ENCODE measurements around the gene FARS2.

DNA sequence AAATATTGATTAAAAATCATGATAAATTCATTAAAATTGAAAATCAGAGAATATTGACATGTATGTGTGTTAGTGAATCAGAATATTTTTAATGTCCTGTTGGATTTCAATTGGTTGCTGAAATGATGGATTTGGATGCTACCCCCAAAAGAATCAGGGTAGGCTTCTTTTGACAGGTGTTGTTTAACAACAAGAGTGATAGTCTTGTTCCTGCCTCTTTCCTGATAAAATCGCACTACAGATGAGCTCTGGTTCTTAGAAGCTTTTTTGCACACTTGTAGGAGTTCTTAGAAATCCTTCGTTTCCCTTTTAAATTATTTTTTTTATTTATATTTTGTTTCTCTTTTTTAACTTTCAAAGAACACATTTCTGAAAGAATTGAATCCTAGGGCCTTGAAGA is 259.5 kb downstream of the FARS2 start:
- TF ChIP-seq CTCF (IDR thresholded peaks at IDR 0.05) (no peak), POLR2A (IDR thresholded peaks at IDR 0.05) (no peak)
